Trophoblast cell (in vitro differentiated cells and primary cell): Measurements from ENCODE around the gene PPP2R3A. TPM values are rescaled to one million over a fixed set of nuclear protein-coding genes. Genes with fewer than 3 reads are reported as not detected.

Experiments used
- DNase-seq, 2 donors: peaks; one replicate each; pipeline ENCODE4 v3.0.0-alpha.2; 2016
- H2AFZ ChIP-seq: 2 replicates; pipeline ENCODE4 v1.6.1; 2013; ENCODE audit warnings: low read length, moderate library complexity, mild to moderate bottlenecking; ENCODE audit not compliant: insufficient read depth, poor library complexity
- H2AK5ac ChIP-seq: 2 replicates; pipeline ENCODE4 v1.6.1; 2013; ENCODE audit warnings: mild to moderate bottlenecking, low read length
- H2BK120ac ChIP-seq: 2 replicates; pipeline ENCODE4 v1.6.1; 2013; ENCODE audit warnings: low read length, mild to moderate bottlenecking, moderate library complexity; ENCODE audit not compliant: insufficient read depth, poor library complexity
- H2BK12ac ChIP-seq: 2 replicates; pipeline ENCODE4 v1.6.1; 2013; ENCODE audit warnings: mild to moderate bottlenecking, low read length, moderate library complexity
- H2BK5ac ChIP-seq: 2 replicates; pipeline ENCODE4 v1.6.1; 2013; ENCODE audit warnings: low read length, low read depth, moderate library complexity, mild to moderate bottlenecking; ENCODE audit not compliant: poor library complexity
- H3K14ac ChIP-seq: 2 replicates; pipeline ENCODE4 v1.6.1; 2013; ENCODE audit warnings: mild to moderate bottlenecking, low read length
- H3K18ac ChIP-seq: 2 replicates; pipeline ENCODE4 v1.6.1; 2013; ENCODE audit warnings: mild to moderate bottlenecking, low read length
- H3K23ac ChIP-seq: 2 replicates; pipeline ENCODE4 v1.6.1; 2013; ENCODE audit warnings: low read length
- H3K27ac ChIP-seq: 2 replicates; pipeline ENCODE4 v1.5.1; 2013; ENCODE audit warnings: low read depth, mild to moderate bottlenecking, inconsistent platforms, low read length, moderate library complexity
- H3K27me3 ChIP-seq: 2 replicates; pipeline ENCODE4 v1.6.1; 2013; ENCODE audit warnings: inconsistent platforms, mild to moderate bottlenecking, low read length, moderate library complexity; ENCODE audit not compliant: insufficient read depth
- H3K36me3 ChIP-seq, 2 experiments: 1 replicate in 1 of 2; 2 replicates in 1 of 2; pipeline ENCODE4 v1.6.1; 2013; ENCODE audit warnings: low read length in 2 of 2, mild to moderate bottlenecking in 2 of 2, moderate library complexity in 1 of 2; ENCODE audit not compliant: insufficient read depth in 2 of 2, control insufficient read depth in 1 of 2
- H3K4ac ChIP-seq: 2 replicates; pipeline ENCODE4 v1.6.1; 2013; ENCODE audit warnings: low read depth, mild to moderate bottlenecking, low read length, moderate library complexity
- H3K4me1 ChIP-seq, 2 experiments: 1 replicate in 1 of 2; 2 replicates in 1 of 2; pipeline ENCODE4 v1.6.1; 2013; ENCODE audit warnings: low read length in 2 of 2, mild to moderate bottlenecking in 2 of 2, moderate library complexity in 1 of 2; ENCODE audit not compliant: insufficient read depth in 2 of 2, control insufficient read depth in 1 of 2
- H3K4me2 ChIP-seq: 2 replicates; pipeline ENCODE4 v1.6.1; 2013; ENCODE audit warnings: inconsistent platforms, mild to moderate bottlenecking, low read length, moderate library complexity
- H3K4me3 ChIP-seq: 2 replicates; pipeline ENCODE4 v1.5.1; 2013; ENCODE audit warnings: mild to moderate bottlenecking, low read depth, low read length, inconsistent platforms
- H3K79me1 ChIP-seq: one replicate; pipeline ENCODE4 v1.6.1; 2013; ENCODE audit warnings: low read length
- H3K79me2 ChIP-seq: 2 replicates; pipeline ENCODE4 v1.6.1; 2013; ENCODE audit warnings: low read length, mild to moderate bottlenecking; ENCODE audit not compliant: control insufficient read depth, insufficient read depth, poor library complexity
- H3K9ac ChIP-seq: 2 replicates; pipeline ENCODE4 v1.6.1; 2013; ENCODE audit warnings: mild to moderate bottlenecking, low read length
- H3K9me3 ChIP-seq: 2 replicates; pipeline ENCODE4 v1.6.1; 2013; ENCODE audit warnings: low read depth, mild to moderate bottlenecking, control low read depth, inconsistent platforms, low read length; ENCODE audit not compliant: insufficient read depth
- H4K12ac ChIP-seq: 2 replicates; pipeline ENCODE4 v1.6.1; 2013; ENCODE audit warnings: low read depth, mild to moderate bottlenecking, low read length, moderate library complexity
- H4K8ac ChIP-seq: 2 replicates; pipeline ENCODE4 v1.6.1; 2013; ENCODE audit warnings: low read depth, mild to moderate bottlenecking, low read length, moderate library complexity
- H4K91ac ChIP-seq: one replicate; pipeline ENCODE4 v1.6.1; 2013; ENCODE audit warnings: low read depth, mild to moderate bottlenecking, low read length, moderate library complexity
- WGBS: extraction: QIAGEN DNeasy Blood & Tissue Kit; methylation state at CpG from one replicate; pipeline ENCODE4 v1.1.7; 2013; ENCODE audit warnings: missing lambda C conversion rate; ENCODE audit not compliant: insufficient read length, insufficient coverage; ENCODE audit errors: extremely low coverage; 5-methylcytosine and 5-hydroxymethylcytosine counted together
- polyA plus RNA-seq: library from polyadenylated mRNA; stranded (reverse); fragments of 200-250 nt; gene quantifications from 2 replicates; pipeline ENCODE4 v1.2.3, GENCODE V29; 2013

PPP2R3A gene, protein sequence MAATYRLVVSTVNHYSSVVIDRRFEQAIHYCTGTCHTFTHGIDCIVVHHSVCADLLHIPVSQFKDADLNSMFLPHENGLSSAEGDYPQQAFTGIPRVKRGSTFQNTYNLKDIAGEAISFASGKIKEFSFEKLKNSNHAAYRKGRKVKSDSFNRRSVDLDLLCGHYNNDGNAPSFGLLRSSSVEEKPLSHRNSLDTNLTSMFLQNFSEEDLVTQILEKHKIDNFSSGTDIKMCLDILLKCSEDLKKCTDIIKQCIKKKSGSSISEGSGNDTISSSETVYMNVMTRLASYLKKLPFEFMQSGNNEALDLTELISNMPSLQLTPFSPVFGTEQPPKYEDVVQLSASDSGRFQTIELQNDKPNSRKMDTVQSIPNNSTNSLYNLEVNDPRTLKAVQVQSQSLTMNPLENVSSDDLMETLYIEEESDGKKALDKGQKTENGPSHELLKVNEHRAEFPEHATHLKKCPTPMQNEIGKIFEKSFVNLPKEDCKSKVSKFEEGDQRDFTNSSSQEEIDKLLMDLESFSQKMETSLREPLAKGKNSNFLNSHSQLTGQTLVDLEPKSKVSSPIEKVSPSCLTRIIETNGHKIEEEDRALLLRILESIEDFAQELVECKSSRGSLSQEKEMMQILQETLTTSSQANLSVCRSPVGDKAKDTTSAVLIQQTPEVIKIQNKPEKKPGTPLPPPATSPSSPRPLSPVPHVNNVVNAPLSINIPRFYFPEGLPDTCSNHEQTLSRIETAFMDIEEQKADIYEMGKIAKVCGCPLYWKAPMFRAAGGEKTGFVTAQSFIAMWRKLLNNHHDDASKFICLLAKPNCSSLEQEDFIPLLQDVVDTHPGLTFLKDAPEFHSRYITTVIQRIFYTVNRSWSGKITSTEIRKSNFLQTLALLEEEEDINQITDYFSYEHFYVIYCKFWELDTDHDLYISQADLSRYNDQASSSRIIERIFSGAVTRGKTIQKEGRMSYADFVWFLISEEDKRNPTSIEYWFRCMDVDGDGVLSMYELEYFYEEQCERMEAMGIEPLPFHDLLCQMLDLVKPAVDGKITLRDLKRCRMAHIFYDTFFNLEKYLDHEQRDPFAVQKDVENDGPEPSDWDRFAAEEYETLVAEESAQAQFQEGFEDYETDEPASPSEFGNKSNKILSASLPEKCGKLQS (N-terminal part only)
- 12.6 and 13.0 TPM in 2 replicates for polyA plus RNA-seq

- Histone ChIP-seq H2AK5ac (peak within 1 kb of the TSS; percentile 35), H3K79me2 (peaks cover 15% of the 10 kb centered on the region), H3K4me2 (peak within 1 kb of the TSS; percentile 72), H3K4me1 (peaks cover 0 to 10% of the 10 kb centered on the region in 2 experiments), H2BK5ac (peak within 1 kb of the TSS; percentile 90), H3K27me3 (no peaks in the 10 kb centered on the region), H3K36me3 (peaks cover 0 to 2% of the 10 kb centered on the region in 2 experiments), H3K18ac (peak within 1 kb of the TSS; percentile 98), H4K12ac (peak within 1 kb of the TSS; percentile 94), H3K9me3 (no peaks in the 10 kb centered on the region), H3K23ac (no peak within 1 kb of the TSS), H3K79me1 (peaks cover 10% of the 10 kb centered on the region), H3K9ac (peak within 1 kb of the TSS; percentile 89), H2BK12ac (peak within 1 kb of the TSS; percentile 46), H2AFZ (peak within 1 kb of the TSS; percentile 95), H3K14ac (peak within 1 kb of the TSS; percentile 88), H3K4me3 (peak within 1 kb of the TSS; percentile 97), H3K27ac (peak within 1 kb of the TSS; percentile 73), H3K4ac (peak within 1 kb of the TSS; percentile 87), H4K8ac (peak within 1 kb of the TSS; percentile 91), H2BK120ac (peak within 1 kb of the TSS; percentile 81), H4K91ac (peak within 1 kb of the TSS; percentile 91)
- WGBS = no CpG with 5 or more reads among the region's 83 CpGs
- peak; percentile 88 to 90 for DNase-seq
Observed at GRCh38 chr3:135965506-135966270, at the start of gene PPP2R3A. Gene PPP2R3A, plus strand, starts transcription at chr3:135965728. Its CDS starts 35,771 bp downstream, at chr3:136001499.

DNA sequence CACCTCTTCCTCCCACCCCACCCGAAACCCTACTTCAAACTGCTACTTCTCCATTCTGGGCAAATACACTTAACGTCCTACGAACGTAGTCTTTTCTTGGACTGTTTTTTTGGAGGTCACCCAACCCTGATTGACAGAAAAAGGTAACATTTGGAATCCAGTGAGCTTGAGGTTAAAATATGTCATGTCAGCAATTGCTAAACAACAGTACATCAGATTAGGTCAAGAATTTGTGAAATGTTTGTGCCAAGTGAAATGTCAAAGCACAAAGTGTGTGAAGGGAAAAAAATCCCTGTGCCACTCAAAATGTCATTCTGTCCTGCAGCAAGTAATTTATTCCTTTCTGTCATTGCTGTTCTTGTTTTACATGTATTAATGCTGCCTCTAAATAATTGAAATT, 49.2 kb upstream of the PPP2R3A start:
- Histone ChIP-seq H3K4me3 (no peak overlapping the region), H3K4me2 (no peak overlapping the region), H3K79me2 (no peaks in the 10 kb centered on the region), H3K27me3 (no peaks in the 10 kb centered on the region), H2BK120ac (no peak overlapping the region), H3K9me3 (no peaks in the 10 kb centered on the region), H3K18ac (no peak overlapping the region), H2AFZ (no peak overlapping the region), H4K91ac (no peak overlapping the region), H3K4me1 (no peaks in the 10 kb centered on the region), H2AK5ac (no peak overlapping the region), H3K9ac (no peak overlapping the region), H3K79me1 (no peaks in the 10 kb centered on the region), H3K27ac (no peak overlapping the region), H3K23ac (no peak overlapping the region), H2BK5ac (no peak overlapping the region), H3K36me3 (no peaks in the 10 kb centered on the region), H3K14ac (no peak overlapping the region), H4K8ac (no peak overlapping the region), H2BK12ac (no peak overlapping the region), H4K12ac (no peak overlapping the region), H3K4ac (no peak overlapping the region)
- WGBS = no CpG with 5 or more reads among the region's 4 CpGs
- DNase-seq = peak in 1 of 2 donors; percentile 18

DNA sequence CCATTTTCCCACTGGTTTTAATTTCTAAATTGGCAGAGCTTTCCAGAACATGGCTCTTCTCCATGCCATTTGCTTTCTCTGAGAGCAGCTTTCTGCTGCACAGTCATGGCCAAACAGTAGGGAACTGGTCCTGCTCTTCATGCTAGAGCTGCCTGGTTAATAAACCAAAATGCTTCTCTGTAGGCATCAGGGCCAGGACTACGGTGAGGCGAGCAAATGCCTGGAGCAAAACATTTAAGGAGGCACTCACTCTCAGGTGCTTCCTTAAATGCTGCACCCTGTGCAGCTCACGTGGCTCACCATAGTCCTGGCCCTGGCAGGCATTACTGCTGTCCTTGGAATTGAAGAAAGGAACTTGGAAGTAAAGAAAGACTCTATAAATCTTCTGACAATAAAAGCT, 48.5 kb upstream of the PPP2R3A start:
- no peak overlapping the region for H3K4ac ChIP-seq
- no peaks in the 10 kb centered on the region for H3K79me2 ChIP-seq
- H3K4me3 ChIP-seq = no peak overlapping the region
- no peak overlapping the region for H2AFZ ChIP-seq
- H4K12ac ChIP-seq = no peak overlapping the region
- whole genome bisulfite sequencing = no CpG with 5 or more reads among the region's 3 CpGs
- no peaks in the 10 kb centered on the region for H3K4me1 ChIP-seq
- H4K8ac ChIP-seq = no peak overlapping the region
- H3K23ac ChIP-seq = no peak overlapping the region
- no peaks in the 10 kb centered on the region for H3K27me3 ChIP-seq
- no peak overlapping the region for H3K18ac ChIP-seq
- H4K91ac ChIP-seq = no peak overlapping the region
- no peak for DNase-seq
- H3K4me2 ChIP-seq = no peak overlapping the region
- H3K9me3 ChIP-seq = no peaks in the 10 kb centered on the region
- H2AK5ac ChIP-seq = no peak overlapping the region
- H3K36me3 ChIP-seq = no peaks in the 10 kb centered on the region
- H3K27ac ChIP-seq = no peak overlapping the region
- no peak overlapping the region for H2BK5ac ChIP-seq
- H2BK12ac ChIP-seq = no peak overlapping the region
- H2BK120ac ChIP-seq = no peak overlapping the region
- no peaks in the 10 kb centered on the region for H3K79me1 ChIP-seq
- H3K9ac ChIP-seq = no peak overlapping the region
- no peak overlapping the region for H3K14ac ChIP-seq
